ENCODE results near the gene TEN1.

TEN1 gene

GRCh38 chr17:75978938-75979704 is at the start of gene TEN1, which contains the start of gene ACOX1:
Gene TEN1, plus strand, starts transcription at chr17:75979240. Its CDS starts 6,953 bp downstream, at chr17:75986193.
Gene ACOX1, minus strand, starts transcription at chr17:75979166. Its CDS starts 93 bp downstream, at chr17:75979073.
- ATAC-seq (replicated peaks), result peak; percentile 95 to 97

GRCh38 chr17:75931062-75931461 is 48.0 kb upstream of the TEN1 start:
- no peak overlapping the region for H3K27ac Mint-ChIP-seq
- ATAC-seq (replicated peaks) (no peak), DNase-seq (no peak)
- H3K36me3 Mint-ChIP-seq, result peaks cover 0 to 7% of the 10 kb centered on the region in 2 donors
- H3K4me3 Mint-ChIP-seq, result no peak overlapping the region
- H3K4me1 Mint-ChIP-seq, result no peaks in the 10 kb centered on the region
- no peaks in the 10 kb centered on the region for H3K27me3 Mint-ChIP-seq
- H3K9me3 Mint-ChIP-seq, result no peaks in the 10 kb centered on the region

More at GRCh38 chr17:75978938-75979704, at the start of gene TEN1, which contains the start of gene ACOX1:
- Mint-ChIP-seq H3K27me3 (no peaks in the 10 kb centered on the region), H3K4me3 (peak within 1 kb of the TSS; percentile 99 to 100), H3K4me1 (peaks cover 7 to 44% of the 10 kb centered on the region in 2 donors), H3K36me3 (peaks cover 6 to 9% of the 10 kb centered on the region in 2 donors), H3K27ac (peak within 1 kb of the TSS; percentile 100), H3K9me3 (no peaks in the 10 kb centered on the region)
- DNase-seq, result peak; percentile 93

- H3K4me3 Mint-ChIP-seq, result no peak overlapping the region
- no peaks in the 10 kb centered on the region for H3K27me3 Mint-ChIP-seq
- no peaks in the 10 kb centered on the region for H3K9me3 Mint-ChIP-seq
- DNase-seq (no peak), ATAC-seq (replicated peaks) (no peak)
- H3K36me3 Mint-ChIP-seq, result peaks cover 0 to 6% of the 10 kb centered on the region in 2 donors
- no peaks in the 10 kb centered on the region for H3K4me1 Mint-ChIP-seq
- no peak overlapping the region for H3K27ac Mint-ChIP-seq
Measured at GRCh38 chr17:75932852-75933251, 46.2 kb upstream of the TEN1 start.

- Mint-ChIP-seq H3K27me3 (no peaks in the 10 kb centered on the region), H3K9me3 (no peaks in the 10 kb centered on the region), H3K4me3 (no peak overlapping the region), H3K4me1 (no peaks in the 10 kb centered on the region), H3K27ac (no peak overlapping the region), H3K36me3 (peaks cover 0 to 5% of the 10 kb centered on the region in 2 donors)
- DNase-seq (no peak), ATAC-seq (replicated peaks) (no peak)
Measured at GRCh38 chr17:75933808-75934207, 45.2 kb upstream of the TEN1 start.

- DNase-seq (no peak), ATAC-seq (replicated peaks) (no peak)
- H3K4me1 Mint-ChIP-seq, result peaks cover 9 to 18% of the 10 kb centered on the region in 2 donors
- peaks cover 0 to 5% of the 10 kb centered on the region in 2 donors for H3K36me3 Mint-ChIP-seq
- H3K27me3 Mint-ChIP-seq, result no peaks in the 10 kb centered on the region
- H3K27ac Mint-ChIP-seq, result no peak overlapping the region
- no peak overlapping the region for H3K4me3 Mint-ChIP-seq
- H3K9me3 Mint-ChIP-seq, result no peaks in the 10 kb centered on the region
Measured at GRCh38 chr17:75937652-75938051, 41.4 kb upstream of the TEN1 start.

GRCh38 chr17:75940727-75941441 is 38.2 kb upstream of the TEN1 start, which contains the start of gene FBF1:
Gene FBF1, minus strand, starts transcription at chr17:75941042. Its CDS starts 2,893 bp downstream, at chr17:75938149.
- DNase-seq (peak; percentile 87), ATAC-seq (replicated peaks) (peak; percentile 99)
- no peaks in the 10 kb centered on the region for H3K9me3 Mint-ChIP-seq
- H3K27me3 Mint-ChIP-seq, result no peaks in the 10 kb centered on the region
- H3K27ac Mint-ChIP-seq, result peak within 1 kb of the TSS; percentile 85
- peaks cover 0 to 5% of the 10 kb centered on the region in 2 donors for H3K36me3 Mint-ChIP-seq
- peak within 1 kb of the TSS; percentile 89 to 91 for H3K4me3 Mint-ChIP-seq
- peaks cover 9 to 18% of the 10 kb centered on the region in 2 donors for H3K4me1 Mint-ChIP-seq

- Mint-ChIP-seq H3K4me3 (peak overlapping the region; percentile 89 to 91), H3K27ac (peak overlapping the region; percentile 85), H3K27me3 (no peaks in the 10 kb centered on the region), H3K4me1 (peaks cover 9 to 18% of the 10 kb centered on the region in 2 donors), H3K9me3 (no peaks in the 10 kb centered on the region), H3K36me3 (peaks cover 0 to 5% of the 10 kb centered on the region in 2 donors)
- DNase-seq (no peak), ATAC-seq (replicated peaks) (no peak)
Measured at GRCh38 chr17:75941442-75941819, 37.6 kb upstream of the TEN1 start.

- no peak overlapping the region for H3K27ac Mint-ChIP-seq
Measured at GRCh38 chr17:75942473-75942872, 36.6 kb upstream of the TEN1 start.

GRCh38 chr17:75943491-75943890 is 35.5 kb upstream of the TEN1 start:
- Mint-ChIP-seq H3K4me1 (peaks cover 9 to 18% of the 10 kb centered on the region in 2 donors), H3K36me3 (peaks cover 0 to 4% of the 10 kb centered on the region in 2 donors), H3K9me3 (no peaks in the 10 kb centered on the region), H3K27me3 (no peaks in the 10 kb centered on the region), H3K4me3 (no peak overlapping the region), H3K27ac (no peak overlapping the region)
- ATAC-seq (replicated peaks), result no peak
- DNase-seq, result no peak

More at GRCh38 chr17:75942473-75942872, 36.6 kb upstream of the TEN1 start:
- peaks cover 9 to 18% of the 10 kb centered on the region in 2 donors for H3K4me1 Mint-ChIP-seq
- DNase-seq, result no peak
- H3K27me3 Mint-ChIP-seq, result no peaks in the 10 kb centered on the region
- no peak overlapping the region for H3K4me3 Mint-ChIP-seq
- no peak for ATAC-seq (replicated peaks)
- H3K9me3 Mint-ChIP-seq, result no peaks in the 10 kb centered on the region
- peaks cover 0 to 5% of the 10 kb centered on the region in 2 donors for H3K36me3 Mint-ChIP-seq

GRCh38 chr17:75945211-75945610 is 33.8 kb upstream of the TEN1 start:
- ATAC-seq (replicated peaks) (no peak), DNase-seq (no peak)
- no peak overlapping the region for H3K27ac Mint-ChIP-seq
- H3K9me3 Mint-ChIP-seq, result no peaks in the 10 kb centered on the region
- H3K4me1 Mint-ChIP-seq, result peaks cover 9 to 15% of the 10 kb centered on the region in 2 donors
- no peak overlapping the region for H3K4me3 Mint-ChIP-seq
- peaks cover 12 to 13% of the 10 kb centered on the region in 2 donors for H3K36me3 Mint-ChIP-seq
- H3K27me3 Mint-ChIP-seq, result no peaks in the 10 kb centered on the region

- H3K4me3 Mint-ChIP-seq, result no peak overlapping the region
- H3K27ac Mint-ChIP-seq, result no peak overlapping the region
- no peaks in the 10 kb centered on the region for H3K9me3 Mint-ChIP-seq
- no peaks in the 10 kb centered on the region for H3K4me1 Mint-ChIP-seq
- peaks cover 27 to 35% of the 10 kb centered on the region in 2 donors for H3K36me3 Mint-ChIP-seq
- ATAC-seq (replicated peaks) (no peak), DNase-seq (no peak)
- no peaks in the 10 kb centered on the region for H3K27me3 Mint-ChIP-seq
Measured at GRCh38 chr17:75950421-75950820, 28.6 kb upstream of the TEN1 start.

- no peak overlapping the region for H3K27ac Mint-ChIP-seq
- H3K4me3 Mint-ChIP-seq, result no peak overlapping the region
- H3K4me1 Mint-ChIP-seq, result no peaks in the 10 kb centered on the region
- DNase-seq (no peak), ATAC-seq (replicated peaks) (no peak)
- H3K27me3 Mint-ChIP-seq, result no peaks in the 10 kb centered on the region
- H3K36me3 Mint-ChIP-seq, result peaks cover 31 to 39% of the 10 kb centered on the region in 2 donors
- H3K9me3 Mint-ChIP-seq, result no peaks in the 10 kb centered on the region
Measured at GRCh38 chr17:75950855-75951554, 28.0 kb upstream of the TEN1 start.

GRCh38 chr17:75959051-75959838 is 19.8 kb upstream of the TEN1 start:
- no peak for ATAC-seq (replicated peaks)
- H3K27ac Mint-ChIP-seq, result no peak overlapping the region
- H3K4me3 Mint-ChIP-seq, result no peak overlapping the region

More at GRCh38 chr17:75959051-75959838, 19.8 kb upstream of the TEN1 start:
- no peak for DNase-seq
- H3K4me1 Mint-ChIP-seq, result peaks cover 2 to 14% of the 10 kb centered on the region in 2 donors
- no peaks in the 10 kb centered on the region for H3K9me3 Mint-ChIP-seq
- H3K27me3 Mint-ChIP-seq, result no peaks in the 10 kb centered on the region
- H3K36me3 Mint-ChIP-seq, result peaks cover 21 to 35% of the 10 kb centered on the region in 2 donors

Measured in stimulated activated naive B cell treated with anti-CD40 and anti-IgM and Interleukin-4, amounts not matched to agents 10 μg/mL and 1 μg/mL and 100 μg/mL, for 72 hours (primary cell).